NCI-H2196 treated with DMSO at 0.1 percent for 48 hours (cell line): ENCODE results near the gene SMCHD1.
"Not testable (repeated sequence)": the region's sequence is repeated elsewhere in the genome, so short reads cannot be mapped to it uniquely, and the experiment has no call there.

Source experiments
- DNase-seq: peaks from one replicate; lab custom pipeline; 2025; ENCODE audit not compliant: unreplicated experiment; lab: John Stamatoyannopoulos, UW

The SMCHD1 gene

DNA sequence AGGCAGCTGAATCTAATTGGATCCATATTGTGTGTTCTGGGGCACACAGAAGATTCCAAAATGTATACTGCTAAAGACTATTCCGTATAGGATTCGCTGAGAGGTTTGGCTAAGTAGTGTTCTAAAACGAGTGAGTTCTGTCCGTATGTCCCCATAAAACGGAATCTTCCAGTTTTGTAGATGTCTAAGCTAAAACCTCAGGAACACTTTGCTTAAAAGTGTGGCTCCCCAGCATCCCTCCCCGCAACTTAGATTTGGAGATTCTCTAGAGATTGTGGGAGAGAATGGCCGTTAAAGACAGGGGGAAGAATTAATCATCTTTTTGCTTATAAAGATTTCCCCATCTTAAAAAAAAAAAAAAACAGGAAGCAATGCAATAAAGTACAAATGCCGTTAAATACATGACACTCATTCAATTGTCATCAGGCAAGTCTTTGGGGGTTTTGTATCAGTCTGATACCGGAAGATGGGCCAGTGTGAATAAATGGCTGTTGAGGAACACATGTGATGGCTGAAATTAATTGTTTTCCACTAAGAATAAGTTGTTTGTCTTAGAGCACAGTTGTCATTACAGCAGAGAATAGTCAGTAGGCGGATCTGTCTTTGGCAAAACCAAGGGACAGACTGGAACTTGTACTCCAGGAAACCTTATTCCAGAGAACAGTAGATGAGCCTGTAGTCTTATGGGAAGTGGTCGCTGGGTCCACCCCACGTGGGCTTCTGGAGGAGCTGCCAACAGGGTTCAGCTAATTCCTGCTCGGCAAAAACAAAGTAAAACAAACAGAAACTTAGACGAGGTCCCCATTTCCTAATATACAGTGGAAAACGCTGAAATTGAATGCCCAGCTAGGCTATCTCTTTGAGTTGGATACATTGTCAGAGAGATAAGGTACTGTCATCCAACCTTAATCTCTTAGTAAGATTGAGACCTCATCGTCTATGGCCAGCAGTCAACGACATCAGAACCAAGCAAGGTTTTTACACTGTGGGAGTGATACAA, 193.0 kb downstream of the SMCHD1 start:
- no peak for DNase-seq

DNA sequence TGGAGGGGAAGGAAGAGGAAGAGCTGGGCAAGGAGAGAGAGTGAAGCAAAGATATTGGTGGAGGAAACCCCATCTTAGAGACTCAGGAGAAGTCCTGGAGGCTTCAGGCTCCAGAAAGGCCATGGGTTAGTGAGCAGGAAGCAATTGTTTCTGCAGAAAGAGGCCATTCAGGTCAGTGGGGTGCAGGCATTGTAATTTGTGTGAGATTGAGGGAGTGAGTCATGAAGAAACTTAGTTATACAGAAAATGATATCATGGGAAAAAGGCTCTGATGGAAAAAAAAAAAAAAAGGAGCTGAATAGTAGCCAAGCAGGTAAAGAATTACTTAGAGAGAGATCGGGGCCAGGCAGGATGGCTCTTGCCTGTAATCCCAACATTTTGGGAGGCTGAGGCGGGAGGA, 195.3 kb downstream of the SMCHD1 start:
- no peak for DNase-seq

DNA sequence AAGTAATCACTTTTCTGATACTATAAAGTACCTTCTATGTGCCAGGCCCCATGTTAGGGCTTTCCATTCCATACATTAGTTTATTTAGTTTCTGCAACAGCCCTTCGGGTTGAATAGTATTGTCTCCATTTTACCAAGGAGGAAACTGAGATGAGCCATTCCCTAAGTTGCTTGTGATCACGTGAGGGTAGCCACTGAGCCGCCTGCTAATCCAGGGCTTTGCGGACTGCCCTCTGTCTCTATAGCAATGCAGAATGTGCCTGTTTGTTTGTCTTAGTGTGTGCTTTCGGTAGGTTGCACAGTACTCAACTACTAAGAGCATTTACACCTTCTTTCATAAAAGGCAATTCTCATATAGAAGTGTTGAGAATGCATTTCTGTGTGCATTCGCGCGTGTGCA, 196.2 kb downstream of the SMCHD1 start:
- no peak for DNase-seq

DNA sequence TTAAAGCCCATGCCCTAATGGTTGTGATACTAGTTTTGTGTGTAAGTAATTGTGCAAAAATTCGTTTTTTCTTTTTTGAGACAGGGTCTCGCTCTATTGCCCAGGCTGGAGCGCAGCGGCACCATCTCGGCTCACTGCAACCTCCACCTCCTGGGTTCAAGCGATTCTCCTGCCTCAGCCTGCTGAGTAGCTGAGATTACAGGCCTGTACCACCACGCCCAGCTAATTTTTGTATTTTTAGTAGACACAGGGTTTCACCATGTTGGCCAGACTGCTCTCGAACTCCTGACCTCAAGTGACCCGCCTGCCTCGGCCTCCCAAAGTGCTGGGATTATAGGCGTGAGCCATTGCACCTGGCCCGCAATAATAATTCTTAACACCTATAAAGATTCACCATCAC, 196.9 kb downstream of the SMCHD1 start:
- not testable (repeated sequence) for DNase-seq

DNA sequence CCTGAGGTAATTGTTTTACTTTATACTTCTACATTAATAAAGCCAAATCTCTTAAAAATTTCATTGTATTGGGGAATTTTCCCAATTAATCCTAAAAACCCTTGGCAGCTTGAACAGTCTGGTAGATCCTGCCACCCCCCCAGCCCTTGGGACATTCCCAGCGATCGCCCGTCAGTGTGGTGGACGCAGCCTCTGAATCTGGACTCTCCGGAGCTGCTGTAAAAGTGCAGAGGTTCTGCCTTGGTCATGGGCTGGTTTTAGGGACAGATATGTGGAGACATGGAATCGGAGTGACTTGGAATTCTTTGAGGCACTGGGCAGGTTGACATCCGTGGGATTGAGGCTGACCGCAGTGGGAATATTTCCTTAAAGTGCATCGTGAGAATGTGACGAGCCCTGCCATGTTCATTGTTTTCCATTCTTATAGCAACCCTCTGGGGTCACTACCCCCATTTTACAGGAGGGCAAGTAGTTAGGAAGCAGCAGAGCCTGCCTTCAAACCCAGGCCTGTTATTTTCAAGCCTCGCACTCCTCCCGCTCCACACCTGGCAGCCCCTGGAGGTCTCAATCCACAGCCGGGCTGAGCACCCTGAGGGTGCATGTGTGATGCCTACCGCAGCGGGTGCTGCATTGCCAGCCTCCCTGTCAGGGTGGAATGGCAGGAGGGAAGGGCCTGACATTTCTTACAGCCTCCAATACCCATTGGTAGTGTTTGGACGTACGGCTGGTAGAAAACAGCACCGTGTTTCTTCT, 197.8 kb downstream of the SMCHD1 start:
- DNase-seq = no peak

DNA sequence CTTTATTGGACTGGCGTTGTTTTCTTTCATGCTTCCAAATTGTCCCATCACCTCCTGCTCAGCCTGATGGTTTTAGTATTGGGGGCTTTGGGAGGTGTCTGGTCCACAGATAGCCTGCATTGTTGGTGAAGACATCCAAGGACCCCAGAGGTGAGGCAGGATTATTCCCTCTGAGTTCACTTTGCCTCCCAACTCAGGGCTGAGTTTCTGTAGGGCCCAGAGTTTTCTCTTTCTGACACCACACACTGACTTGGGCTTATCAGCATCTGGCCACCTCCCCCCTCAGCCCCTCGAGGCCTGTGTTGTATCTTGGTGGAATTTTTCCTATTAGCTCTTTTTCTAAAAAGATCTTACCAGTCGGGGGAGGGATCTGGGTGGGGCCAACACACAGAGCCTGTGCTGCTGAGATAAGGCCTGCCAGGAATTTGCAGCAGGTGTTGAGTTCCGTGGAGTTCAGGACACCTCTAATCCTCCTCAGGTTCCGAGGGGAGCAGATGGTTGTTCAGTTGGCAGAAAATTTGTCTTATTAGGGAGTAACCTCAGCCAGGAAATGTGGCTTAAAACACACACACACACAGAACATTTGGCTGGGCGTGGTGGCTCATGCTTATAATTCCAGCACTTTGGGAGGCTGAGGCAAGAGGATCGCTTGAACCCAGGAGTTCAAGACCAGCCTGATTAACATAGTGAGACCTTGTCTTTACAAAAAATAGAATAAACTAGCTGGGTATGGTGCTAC, 198.6 kb downstream of the SMCHD1 start:
- DNase-seq = no peak
